ENCODE data around the gene MAN1C1. TPM values are rescaled to one million over a fixed set of nuclear protein-coding genes. Genes with fewer than 3 reads are reported as not detected.

Gene MAN1C1
- polyA plus RNA-seq, 1 donor from 2014 or later = 1.3 TPM

DNA sequence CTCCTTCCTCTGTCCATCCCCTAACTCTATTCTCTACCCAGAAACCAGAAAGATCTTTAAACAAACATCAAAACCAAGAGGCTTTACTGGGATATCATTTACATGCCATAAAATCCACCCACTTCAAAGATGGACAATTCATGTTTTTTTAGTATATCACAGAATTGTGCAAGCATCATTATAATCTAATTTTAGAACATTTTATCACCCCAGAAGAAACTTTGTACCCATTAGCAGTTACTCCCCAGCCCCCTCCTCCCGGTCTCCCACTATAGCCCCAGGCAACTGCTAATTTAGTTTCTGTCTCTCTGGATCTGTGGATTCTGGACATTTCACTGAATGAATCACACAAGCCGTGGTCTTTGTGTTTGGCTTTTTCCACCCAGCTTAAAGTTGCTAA lies 178.6 kb downstream of the MAN1C1 start:
- Histone ChIP-seq H3K4me2 (ENCODE audit: low read length) (no peak overlapping the region), H2AFZ (ENCODE audit: low read depth, low read length) (no peak overlapping the region), H3K36me3 (ENCODE audit: insufficient read depth, low read length) (no peaks in the 10 kb centered on the region), H3K9ac (ENCODE audit: low read length) (no peak overlapping the region), H4K20me1 (ENCODE audit: insufficient read depth) (no peaks in the 10 kb centered on the region), H3K79me2 (replicated peaks; ENCODE audit: insufficient read depth, low read length) (no peaks in the 10 kb centered on the region), H3F3A (ENCODE audit: insufficient read depth, low read length, poor library complexity, severe bottlenecking) (no peaks in the 10 kb centered on the region), H3K4me3 (ENCODE audit: low read length) (no peak overlapping the region), H3K9me3 (ENCODE audit: low read length) (no peaks in the 10 kb centered on the region), H3K27ac (ENCODE audit: low read length) (no peak overlapping the region), H3K27me3 (ENCODE audit: insufficient read depth, low read depth, low read length) (no peaks in the 10 kb centered on the region), H3K9me2 (ENCODE audit: insufficient read depth, low read length) (no peaks in the 10 kb centered on the region)
- TF ChIP-seq EP300 (conservative IDR thresholded peaks at IDR 0.05; ENCODE audit: poor library complexity, severe bottlenecking) = no peak
- no peak for TF ChIP-seq MXI1 (conservative IDR thresholded peaks at IDR 0.05; ENCODE audit: poor library complexity, severe bottlenecking)
- TF ChIP-seq POLR2AphosphoS5 (IDR thresholded peaks at IDR 0.05) = no peak
- TF ChIP-seq, protein P1, sequence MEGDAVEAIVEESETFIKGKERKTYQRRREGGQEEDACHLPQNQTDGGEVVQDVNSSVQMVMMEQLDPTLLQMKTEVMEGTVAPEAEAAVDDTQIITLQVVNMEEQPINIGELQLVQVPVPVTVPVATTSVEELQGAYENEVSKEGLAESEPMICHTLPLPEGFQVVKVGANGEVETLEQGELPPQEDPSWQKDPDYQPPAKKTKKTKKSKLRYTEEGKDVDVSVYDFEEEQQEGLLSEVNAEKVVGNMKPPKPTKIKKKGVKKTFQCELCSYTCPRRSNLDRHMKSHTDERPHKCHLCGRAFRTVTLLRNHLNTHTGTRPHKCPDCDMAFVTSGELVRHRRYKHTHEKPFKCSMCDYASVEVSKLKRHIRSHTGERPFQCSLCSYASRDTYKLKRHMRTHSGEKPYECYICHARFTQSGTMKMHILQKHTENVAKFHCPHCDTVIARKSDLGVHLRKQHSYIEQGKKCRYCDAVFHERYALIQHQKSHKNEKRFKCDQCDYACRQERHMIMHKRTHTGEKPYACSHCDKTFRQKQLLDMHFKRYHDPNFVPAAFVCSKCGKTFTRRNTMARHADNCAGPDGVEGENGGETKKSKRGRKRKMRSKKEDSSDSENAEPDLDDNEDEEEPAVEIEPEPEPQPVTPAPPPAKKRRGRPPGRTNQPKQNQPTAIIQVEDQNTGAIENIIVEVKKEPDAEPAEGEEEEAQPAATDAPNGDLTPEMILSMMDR (IDR thresholded peaks at IDR 0.05; ENCODE audit: poor library complexity, severe bottlenecking) = no peak
- TF ChIP-seq SMC3 (conservative IDR thresholded peaks at IDR 0.05; ENCODE audit: poor library complexity) = no peak
- TF ChIP-seq RAD21 (conservative IDR thresholded peaks at IDR 0.05) = no peak
- TF ChIP-seq EZH2 (IDR thresholded peaks at IDR 0.05; ENCODE audit: borderline replicate concordance, insufficient read depth, low read length, poor library complexity, severe bottlenecking) = no peak
- TF ChIP-seq TAF1 (IDR thresholded peaks at IDR 0.05; ENCODE audit: low read depth) = no peak

GRCh38 chr1:25795946-25796810 lies 179.6 kb downstream of the MAN1C1 start:
- Histone ChIP-seq H3K27ac (ENCODE audit: low read length) (no peak overlapping the region), H3K9me3 (ENCODE audit: low read length) (no peaks in the 10 kb centered on the region), H3K9me2 (ENCODE audit: insufficient read depth, low read length) (no peaks in the 10 kb centered on the region), H3K27me3 (ENCODE audit: insufficient read depth, low read depth, low read length) (no peaks in the 10 kb centered on the region), H3K4me2 (ENCODE audit: low read length) (no peak overlapping the region), H3K36me3 (ENCODE audit: insufficient read depth, low read length) (no peaks in the 10 kb centered on the region), H3K79me2 (replicated peaks; ENCODE audit: insufficient read depth, low read length) (no peaks in the 10 kb centered on the region), H3F3A (ENCODE audit: insufficient read depth, low read length, poor library complexity, severe bottlenecking) (no peaks in the 10 kb centered on the region), H4K20me1 (ENCODE audit: insufficient read depth) (no peaks in the 10 kb centered on the region), H2AFZ (ENCODE audit: low read depth, low read length) (no peak overlapping the region), H3K9ac (ENCODE audit: low read length) (no peak overlapping the region), H3K4me3 (ENCODE audit: low read length) (no peak overlapping the region)
- TF ChIP-seq RAD21 (conservative IDR thresholded peaks at IDR 0.05) = no peak
- TF ChIP-seq EZH2 (IDR thresholded peaks at IDR 0.05; ENCODE audit: borderline replicate concordance, insufficient read depth, low read length, poor library complexity, severe bottlenecking) = no peak
- TF ChIP-seq POLR2AphosphoS5 (IDR thresholded peaks at IDR 0.05) = no peak
- TF ChIP-seq SMC3 (conservative IDR thresholded peaks at IDR 0.05; ENCODE audit: poor library complexity) = no peak
- TF ChIP-seq, protein P1 (IDR thresholded peaks at IDR 0.05; ENCODE audit: poor library complexity, severe bottlenecking) = no peak
- no peak for TF ChIP-seq MXI1 (conservative IDR thresholded peaks at IDR 0.05; ENCODE audit: poor library complexity, severe bottlenecking)
- TF ChIP-seq, protein P2, sequence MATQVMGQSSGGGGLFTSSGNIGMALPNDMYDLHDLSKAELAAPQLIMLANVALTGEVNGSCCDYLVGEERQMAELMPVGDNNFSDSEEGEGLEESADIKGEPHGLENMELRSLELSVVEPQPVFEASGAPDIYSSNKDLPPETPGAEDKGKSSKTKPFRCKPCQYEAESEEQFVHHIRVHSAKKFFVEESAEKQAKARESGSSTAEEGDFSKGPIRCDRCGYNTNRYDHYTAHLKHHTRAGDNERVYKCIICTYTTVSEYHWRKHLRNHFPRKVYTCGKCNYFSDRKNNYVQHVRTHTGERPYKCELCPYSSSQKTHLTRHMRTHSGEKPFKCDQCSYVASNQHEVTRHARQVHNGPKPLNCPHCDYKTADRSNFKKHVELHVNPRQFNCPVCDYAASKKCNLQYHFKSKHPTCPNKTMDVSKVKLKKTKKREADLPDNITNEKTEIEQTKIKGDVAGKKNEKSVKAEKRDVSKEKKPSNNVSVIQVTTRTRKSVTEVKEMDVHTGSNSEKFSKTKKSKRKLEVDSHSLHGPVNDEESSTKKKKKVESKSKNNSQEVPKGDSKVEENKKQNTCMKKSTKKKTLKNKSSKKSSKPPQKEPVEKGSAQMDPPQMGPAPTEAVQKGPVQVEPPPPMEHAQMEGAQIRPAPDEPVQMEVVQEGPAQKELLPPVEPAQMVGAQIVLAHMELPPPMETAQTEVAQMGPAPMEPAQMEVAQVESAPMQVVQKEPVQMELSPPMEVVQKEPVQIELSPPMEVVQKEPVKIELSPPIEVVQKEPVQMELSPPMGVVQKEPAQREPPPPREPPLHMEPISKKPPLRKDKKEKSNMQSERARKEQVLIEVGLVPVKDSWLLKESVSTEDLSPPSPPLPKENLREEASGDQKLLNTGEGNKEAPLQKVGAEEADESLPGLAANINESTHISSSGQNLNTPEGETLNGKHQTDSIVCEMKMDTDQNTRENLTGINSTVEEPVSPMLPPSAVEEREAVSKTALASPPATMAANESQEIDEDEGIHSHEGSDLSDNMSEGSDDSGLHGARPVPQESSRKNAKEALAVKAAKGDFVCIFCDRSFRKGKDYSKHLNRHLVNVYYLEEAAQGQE (IDR thresholded peaks at IDR 0.05; ENCODE audit: borderline replicate concordance) = no peak
- no peak for TF ChIP-seq EP300 (conservative IDR thresholded peaks at IDR 0.05; ENCODE audit: poor library complexity, severe bottlenecking)
- TF ChIP-seq TAF1 (IDR thresholded peaks at IDR 0.05; ENCODE audit: low read depth) = no peak
